CD4-positive, CD25-positive, alpha-beta regulatory T cell (primary cell): ENCODE measurements around the gene GFOD1. TPM values are rescaled to one million over a fixed set of nuclear protein-coding genes. Genes with fewer than 3 reads are reported as not detected.

Experiments
- ATAC-seq, 2 donors: fragments of 150-1000 bp; cut with Tn5 transposase; one replicate each; pipeline ENCODE4 v1.10.0; 2021; ENCODE audit warnings: low read depth in 2 of 2, moderate number of reproducible peaks in 2 of 2, moderate library complexity in 1 of 2
- DNase-seq, 3 donors: peaks; one replicate each; pipeline versions ENCODE4 v3.0.0 to v3.0.0-alpha.2; 2012 to 2022; ENCODE audit warnings: mixed read lengths in 1 of 3
- H3K27ac ChIP-seq: one replicate; pipeline ENCODE4 v1.7.0; 2013; ENCODE audit warnings: mild to moderate bottlenecking, low read length; ENCODE audit not compliant: insufficient read depth, poor library complexity, severe bottlenecking
- H3K27me3 ChIP-seq: one replicate; pipeline ENCODE4 v1.7.0; 2013; ENCODE audit warnings: low read length; ENCODE audit not compliant: control insufficient read depth, insufficient read depth
- H3K36me3 ChIP-seq: one replicate; pipeline ENCODE4 v1.7.0; 2013; ENCODE audit warnings: mild to moderate bottlenecking, low read length, moderate library complexity; ENCODE audit not compliant: control insufficient read depth, insufficient read depth
- H3K4me1 ChIP-seq: 2 replicates; pipeline ENCODE4 v1.7.0; 2013; ENCODE audit warnings: mild to moderate bottlenecking, low read length; ENCODE audit not compliant: insufficient read depth, control insufficient read depth, poor library complexity, severe bottlenecking
- H3K4me3 ChIP-seq: one replicate; pipeline ENCODE4 v1.7.0; 2013; ENCODE audit warnings: low read depth, mild to moderate bottlenecking, low read length, moderate library complexity
- H3K9me3 ChIP-seq, 2 experiments: 1 replicate in 1 of 2; 2 replicates in 1 of 2; pipeline ENCODE4 v1.7.0; 2013; ENCODE audit warnings: low read length in 2 of 2, mild to moderate bottlenecking in 1 of 2, moderate library complexity in 1 of 2; ENCODE audit not compliant: control insufficient read depth in 2 of 2
- H3K27ac Mint-ChIP-seq, 3 donors: one replicate each; pipeline ENCODE4 v1.8.0; 2020 to 2022; ENCODE audit warnings: mild to moderate bottlenecking in 3 of 3, mixed read lengths in 3 of 3, moderate library complexity in 2 of 3
- H3K27me3 Mint-ChIP-seq: one replicate; pipeline ENCODE4 v1.8.0; 2022; ENCODE audit warnings: mild to moderate bottlenecking, mixed read lengths
- H3K36me3 Mint-ChIP-seq: one replicate; pipeline ENCODE4 v1.8.0; 2020; ENCODE audit warnings: mixed read lengths
- H3K4me1 Mint-ChIP-seq, 4 donors: one replicate each; pipeline ENCODE4 v1.8.0; 2020 to 2022; ENCODE audit warnings: mixed read lengths in 4 of 4, mild to moderate bottlenecking in 1 of 4
- H3K4me3 Mint-ChIP-seq, 4 donors: one replicate each; pipeline ENCODE4 v1.8.0; 2020 to 2022; ENCODE audit warnings: mild to moderate bottlenecking in 4 of 4, mixed read lengths in 4 of 4, moderate library complexity in 3 of 4
- H3K9me3 Mint-ChIP-seq, 7 donors: one replicate each; pipeline ENCODE4 v1.8.0; 2020 to 2022; ENCODE audit warnings: mixed read lengths in 7 of 7, mild to moderate bottlenecking in 3 of 7, moderate library complexity in 2 of 7
- polyA plus RNA-seq, 4 donors: library from polyadenylated mRNA; unstranded; fragments of 300-500 nt; fragmentation: Illumina TruSeq; gene quantifications; one replicate each; pipeline ENCODE4 v1.2.3, GENCODE V29; 2021
- total RNA-seq: library from RNA; stranded (reverse); gene quantifications from one replicate; pipeline ENCODE4 v1.2.3, GENCODE V29; 2022

GFOD1 gene
- total and polyA plus RNA-seq, 5 donors from 2014 or later, result 0.06 to 1.8 (median 0.17) TPM

DNA sequence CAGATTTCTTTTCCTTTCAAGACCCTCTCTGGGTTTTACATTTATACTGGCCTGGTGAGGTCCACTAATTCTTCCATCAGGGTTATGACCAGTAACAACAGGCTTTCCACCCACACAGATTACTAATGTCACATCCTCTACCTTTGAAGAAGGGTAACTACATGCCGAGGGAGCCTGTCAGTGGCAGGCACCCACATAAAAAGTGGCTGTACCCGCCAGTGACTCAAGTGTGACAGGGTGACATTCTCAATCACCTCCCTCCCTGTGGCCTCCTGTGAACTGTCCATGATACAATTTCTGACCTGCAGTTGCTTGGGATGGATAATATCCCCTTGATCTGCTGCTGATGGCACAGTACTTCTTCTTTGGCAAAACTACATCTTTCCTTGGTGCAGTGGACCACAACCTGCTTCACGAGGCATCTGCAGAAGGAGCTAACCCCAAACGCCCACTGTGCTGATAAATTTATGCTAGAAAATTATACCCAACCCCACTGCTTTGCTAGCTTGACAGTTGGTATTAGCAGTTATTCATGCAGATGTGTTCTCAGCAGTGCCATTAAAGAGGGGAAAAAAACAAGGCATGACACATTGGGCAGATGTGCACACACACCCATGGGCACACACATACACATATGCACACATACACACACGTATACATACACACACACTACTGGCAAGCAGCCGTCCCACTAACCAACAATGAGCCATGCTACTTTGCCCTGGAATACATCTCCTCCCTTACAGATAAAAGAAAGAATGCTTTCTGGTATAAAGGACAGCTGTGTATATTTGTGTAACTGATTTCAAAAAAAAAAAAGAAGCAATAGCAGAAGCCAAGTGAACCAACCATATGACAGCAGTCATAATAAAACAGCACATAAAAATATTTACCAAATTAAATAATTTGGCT is 20.8 kb downstream of the GFOD1 start:
- Mint-ChIP-seq H3K27ac (peak overlapping the region in 1 of 3 donors; percentile 52), H3K4me3 (no peak overlapping the region), H3K36me3 (no peaks in the 10 kb centered on the region), H3K4me1 (peaks cover 0 to 18% (median 10%) of the 10 kb centered on the region in 4 donors), H3K9me3 (peaks cover 0 to 2% (median 0%) of the 10 kb centered on the region in 7 donors), H3K27me3 (peaks cover 5% of the 10 kb centered on the region)
- Histone ChIP-seq H3K36me3 (no peaks in the 10 kb centered on the region), H3K9me3 (no peaks in the 10 kb centered on the region), H3K27me3 (peaks cover 3% of the 10 kb centered on the region), H3K27ac (no peak overlapping the region), H3K4me1 (peaks cover 7% of the 10 kb centered on the region), H3K4me3 (no peak overlapping the region)
- no peak for ATAC-seq
- DNase-seq, result no peak

DNA sequence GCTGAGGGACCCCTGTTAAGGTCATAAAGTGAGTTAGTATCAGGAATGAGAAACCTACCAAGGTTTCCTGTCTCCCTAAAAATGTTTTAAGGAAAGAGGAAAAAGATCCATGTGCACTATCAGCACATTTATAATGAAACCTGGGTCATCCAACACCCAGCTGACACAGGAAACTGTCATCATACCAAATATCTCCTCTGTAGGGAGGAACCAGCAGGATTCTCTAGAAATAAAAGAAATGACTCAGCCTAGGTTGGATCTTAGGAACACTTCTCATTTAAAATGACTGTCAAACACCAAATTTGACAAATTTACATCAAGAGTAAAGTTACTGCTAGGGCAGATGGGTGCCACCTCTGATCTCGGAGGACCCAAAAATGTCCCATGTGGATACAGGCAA is 21.7 kb downstream of the GFOD1 start:
- peaks cover 7% of the 10 kb centered on the region for H3K4me1 ChIP-seq
- Mint-ChIP-seq H3K4me3 (no peak overlapping the region), H3K27ac (peak overlapping the region in 1 of 3 donors; percentile 12), H3K4me1 (peaks cover 0 to 21% (median 10%) of the 10 kb centered on the region in 4 donors), H3K9me3 (peaks cover 0 to 2% (median 0%) of the 10 kb centered on the region in 7 donors), H3K36me3 (no peaks in the 10 kb centered on the region), H3K27me3 (peaks cover 5% of the 10 kb centered on the region)
- no peaks in the 10 kb centered on the region for H3K36me3 ChIP-seq
- H3K4me3 ChIP-seq, result no peak overlapping the region
- H3K9me3 ChIP-seq, result no peaks in the 10 kb centered on the region
- H3K27me3 ChIP-seq, result peaks cover 3% of the 10 kb centered on the region
- DNase-seq, result no peak
- no peak overlapping the region for H3K27ac ChIP-seq
- ATAC-seq, result no peak

DNA sequence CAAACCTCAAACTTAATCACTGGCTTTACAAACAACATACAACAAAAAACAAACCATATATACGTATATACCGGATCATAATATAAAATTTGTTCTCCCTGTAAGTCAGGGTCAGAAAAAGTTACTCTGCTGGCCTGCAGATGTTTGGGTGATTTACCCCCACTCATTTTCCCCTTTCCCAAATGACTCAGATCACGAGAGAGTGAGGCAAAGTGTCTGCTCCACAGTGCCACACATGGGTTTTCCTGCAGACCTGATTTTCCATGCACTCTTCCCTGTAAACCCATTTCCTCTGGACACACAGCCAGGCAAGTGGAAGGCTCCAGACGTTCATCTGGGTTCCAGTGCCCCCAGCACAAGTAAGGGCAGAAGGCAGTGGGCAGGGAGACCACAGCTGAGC is 23.5 kb downstream of the GFOD1 start:
- H3K27me3 Mint-ChIP-seq, result peaks cover 5% of the 10 kb centered on the region
- H3K36me3 Mint-ChIP-seq, result no peaks in the 10 kb centered on the region
- no peak overlapping the region for H3K4me3 Mint-ChIP-seq
- peaks cover 0 to 3% (median 0%) of the 10 kb centered on the region in 7 donors for H3K9me3 Mint-ChIP-seq
- Histone ChIP-seq H3K4me1 (peaks cover 7% of the 10 kb centered on the region), H3K27me3 (peaks cover 3% of the 10 kb centered on the region), H3K27ac (no peak overlapping the region), H3K9me3 (no peaks in the 10 kb centered on the region), H3K36me3 (no peaks in the 10 kb centered on the region), H3K4me3 (no peak overlapping the region)
- peaks cover 0 to 28% (median 14%) of the 10 kb centered on the region in 4 donors for H3K4me1 Mint-ChIP-seq
- DNase-seq (no peak), ATAC-seq (no peak)
- no peak overlapping the region for H3K27ac Mint-ChIP-seq

DNA sequence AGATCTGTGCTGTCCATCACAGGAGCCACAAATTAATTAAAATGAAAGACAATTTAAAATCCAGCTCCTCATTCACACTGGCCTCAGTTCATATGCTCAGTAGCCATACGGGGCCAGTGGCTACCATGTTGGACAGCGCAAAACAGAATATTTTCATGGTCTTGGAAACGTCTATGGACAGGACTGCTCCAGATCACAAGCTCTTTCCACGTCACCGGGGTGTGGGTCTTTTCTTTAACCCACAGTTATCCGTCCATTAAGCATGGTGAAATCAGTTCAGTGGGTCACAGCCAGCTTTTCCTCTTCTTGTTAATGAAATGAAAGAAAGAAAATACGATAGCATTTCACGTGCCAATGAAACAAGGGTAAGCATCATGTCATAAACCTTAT is 24.1 kb downstream of the GFOD1 start:
- H3K4me1 ChIP-seq, result peaks cover 7% of the 10 kb centered on the region
- H3K27ac ChIP-seq, result no peak overlapping the region
- H3K27me3 ChIP-seq, result peaks cover under 1% of the 10 kb centered on the region
- no peak overlapping the region for H3K4me3 ChIP-seq
- no peak for DNase-seq
- peaks cover 0 to 1% (median 0%) of the 10 kb centered on the region in 7 donors for H3K9me3 Mint-ChIP-seq
- no peak overlapping the region for H3K27ac Mint-ChIP-seq
- no peak overlapping the region for H3K4me3 Mint-ChIP-seq
- no peak for ATAC-seq
- H3K36me3 Mint-ChIP-seq, result no peaks in the 10 kb centered on the region
- peaks cover 8% of the 10 kb centered on the region for H3K27me3 Mint-ChIP-seq
- H3K36me3 ChIP-seq, result no peaks in the 10 kb centered on the region
- H3K9me3 ChIP-seq, result no peaks in the 10 kb centered on the region
- H3K4me1 Mint-ChIP-seq, result peaks cover 0 to 29% (median 17%) of the 10 kb centered on the region in 4 donors

DNA sequence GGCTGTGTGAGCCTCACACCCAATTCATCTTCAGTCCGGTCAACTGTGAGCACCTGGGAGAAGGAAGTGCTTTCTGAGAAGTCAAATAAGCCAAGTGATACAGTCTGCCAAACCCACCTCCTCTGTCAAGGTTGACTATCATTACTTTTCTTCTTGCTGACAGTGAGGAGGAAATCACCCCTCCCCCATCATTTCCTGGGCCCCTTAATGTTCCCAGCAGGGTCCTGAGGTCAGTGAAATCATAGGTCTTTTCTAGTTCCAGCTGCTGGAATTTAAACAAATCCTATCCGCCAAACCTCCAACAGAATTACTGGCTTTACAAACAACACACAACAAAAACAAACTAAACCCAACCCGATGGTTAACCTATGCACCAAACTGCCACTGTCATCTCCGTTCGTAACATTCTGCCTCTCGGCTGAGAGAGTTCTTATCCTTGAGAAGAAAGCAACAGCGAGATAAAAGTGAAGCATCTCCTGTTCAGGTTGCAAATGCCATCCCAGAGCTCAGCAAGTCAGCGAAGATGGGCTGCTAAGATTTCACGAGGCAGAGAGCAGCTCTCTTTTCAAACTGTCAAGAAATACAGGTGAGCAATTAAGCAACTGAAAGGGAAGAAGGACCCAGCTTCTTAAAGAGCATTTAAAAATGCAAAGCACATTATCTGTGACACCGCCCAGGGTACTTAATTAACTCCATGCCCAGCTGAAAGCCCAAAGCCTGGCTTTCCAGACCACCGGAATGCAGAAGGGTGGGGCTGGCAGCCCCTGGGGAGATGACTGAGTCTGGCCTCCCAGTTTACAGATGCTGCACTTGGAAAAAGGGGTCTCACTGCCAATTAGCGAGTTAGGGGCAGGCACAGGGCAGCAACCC is 24.7 kb downstream of the GFOD1 start:
- no peak for ATAC-seq
- H3K9me3 Mint-ChIP-seq, result peaks cover 0 to 1% (median 0%) of the 10 kb centered on the region in 7 donors
- DNase-seq, result no peak

DNA sequence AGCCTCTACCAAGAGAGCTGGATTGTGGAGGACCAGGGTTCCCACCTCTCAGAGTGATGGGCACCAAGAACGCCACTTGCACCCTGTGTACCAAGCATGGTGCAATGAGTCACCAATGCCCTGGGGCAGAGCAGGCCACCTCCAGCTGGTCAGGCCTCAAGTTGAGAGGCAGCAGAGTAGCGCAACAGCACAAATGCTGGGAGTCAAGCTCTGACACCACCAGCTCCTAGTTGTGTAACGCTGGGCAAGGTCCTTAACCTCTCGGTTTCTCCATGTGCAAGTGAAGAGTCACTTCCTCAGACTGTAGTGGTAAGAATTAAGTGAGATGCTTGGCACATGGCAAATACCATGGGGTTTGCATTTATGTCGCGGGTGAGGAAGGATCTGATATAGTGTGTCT is 25.6 kb downstream of the GFOD1 start:
- no peak overlapping the region for H3K27ac ChIP-seq
- no peaks in the 10 kb centered on the region for H3K36me3 ChIP-seq
- H3K27ac Mint-ChIP-seq, result peak overlapping the region in 2 of 3 donors; percentile 13 to 24
- DNase-seq (no peak), ATAC-seq (no peak)
- H3K4me1 ChIP-seq, result peaks cover 7% of the 10 kb centered on the region
- no peaks in the 10 kb centered on the region for H3K27me3 ChIP-seq
- no peak overlapping the region for H3K4me3 Mint-ChIP-seq
- H3K27me3 Mint-ChIP-seq, result peaks cover 10% of the 10 kb centered on the region
- peaks cover 0 to 32% (median 17%) of the 10 kb centered on the region in 4 donors for H3K4me1 Mint-ChIP-seq
- H3K36me3 Mint-ChIP-seq, result no peaks in the 10 kb centered on the region
- H3K4me3 ChIP-seq, result no peak overlapping the region
- peaks cover 0 to 1% (median 0%) of the 10 kb centered on the region in 7 donors for H3K9me3 Mint-ChIP-seq
- no peaks in the 10 kb centered on the region for H3K9me3 ChIP-seq

More for the DNA sequence above, 24.7 kb downstream of the GFOD1 start:
- H3K27me3 Mint-ChIP-seq, result peaks cover 10% of the 10 kb centered on the region
- peaks cover 0 to 31% (median 17%) of the 10 kb centered on the region in 4 donors for H3K4me1 Mint-ChIP-seq
- H3K9me3 ChIP-seq, result no peaks in the 10 kb centered on the region
- peaks cover 7% of the 10 kb centered on the region for H3K4me1 ChIP-seq
- no peak overlapping the region for H3K4me3 ChIP-seq
- no peak overlapping the region for H3K27ac ChIP-seq
- no peaks in the 10 kb centered on the region for H3K36me3 Mint-ChIP-seq
- H3K27me3 ChIP-seq, result no peaks in the 10 kb centered on the region
- no peaks in the 10 kb centered on the region for H3K36me3 ChIP-seq
- H3K4me3 Mint-ChIP-seq, result no peak overlapping the region
- H3K27ac Mint-ChIP-seq, result peak overlapping the region in 1 of 3 donors; percentile 24

DNA sequence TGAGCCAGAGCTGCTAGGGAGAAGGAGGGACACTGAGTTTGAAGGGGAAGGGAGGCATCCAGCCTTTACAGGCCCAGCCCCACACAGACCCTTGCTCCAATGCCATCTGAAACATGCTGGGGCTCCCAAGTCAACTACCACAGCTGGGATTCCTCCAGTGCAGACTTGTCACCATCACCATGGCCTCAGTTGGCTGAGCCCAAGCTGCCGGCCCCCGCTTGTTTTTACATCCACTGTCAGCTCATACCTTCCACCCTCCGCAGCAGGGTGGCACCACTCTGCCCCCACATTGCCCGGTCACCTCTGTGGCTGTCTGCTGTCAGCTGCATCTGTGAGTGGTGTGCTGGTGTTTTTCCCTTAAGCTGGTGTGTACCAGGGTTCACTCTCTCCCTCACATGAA is 26.1 kb downstream of the GFOD1 start:
- H3K4me3 Mint-ChIP-seq, result no peak overlapping the region
- Histone ChIP-seq H3K27ac (no peak overlapping the region), H3K27me3 (no peaks in the 10 kb centered on the region), H3K9me3 (no peaks in the 10 kb centered on the region), H3K36me3 (no peaks in the 10 kb centered on the region), H3K4me1 (peaks cover 7% of the 10 kb centered on the region), H3K4me3 (no peak overlapping the region)
- no peaks in the 10 kb centered on the region for H3K36me3 Mint-ChIP-seq
- no peak for DNase-seq
- peaks cover 0 to 35% (median 20%) of the 10 kb centered on the region in 4 donors for H3K4me1 Mint-ChIP-seq
- peak overlapping the region in 2 of 3 donors; percentile 13 to 24 for H3K27ac Mint-ChIP-seq
- peaks cover 0 to 1% (median 0%) of the 10 kb centered on the region in 7 donors for H3K9me3 Mint-ChIP-seq
- peaks cover 10% of the 10 kb centered on the region for H3K27me3 Mint-ChIP-seq
- ATAC-seq, result no peak
